Colon (tissue), 2 donors: ENCODE measurements around the gene PRKCE.

Experiments
- FAIRE-seq: peaks from 2 replicates; lab custom pipeline; 2012; peaks lifted over from hg19 to GRCh38; lab: Jason Lieb, UNC
- donor health status: control.
- donor health status: control.

PRKCE gene

DNA sequence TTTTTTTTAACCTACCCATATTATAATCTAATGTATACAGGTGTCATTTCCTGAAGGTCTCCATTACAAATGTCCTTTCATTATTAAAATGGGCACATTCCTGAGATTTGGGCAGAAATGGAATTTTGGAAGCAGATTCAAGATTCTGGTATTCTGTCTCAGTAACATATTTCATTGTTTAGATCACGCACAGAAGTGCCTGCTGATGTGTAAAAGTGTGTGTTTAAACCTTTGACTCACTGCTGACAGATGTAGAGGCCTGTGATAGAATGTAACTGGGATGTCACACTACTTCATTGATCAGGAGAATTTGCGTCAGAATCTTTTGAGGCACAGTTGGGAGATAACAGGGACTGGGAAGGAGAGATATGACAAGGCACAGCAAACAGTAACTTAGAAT lies 368.9 kb downstream of the PRKCE start:
- no peak for FAIRE-seq

DNA sequence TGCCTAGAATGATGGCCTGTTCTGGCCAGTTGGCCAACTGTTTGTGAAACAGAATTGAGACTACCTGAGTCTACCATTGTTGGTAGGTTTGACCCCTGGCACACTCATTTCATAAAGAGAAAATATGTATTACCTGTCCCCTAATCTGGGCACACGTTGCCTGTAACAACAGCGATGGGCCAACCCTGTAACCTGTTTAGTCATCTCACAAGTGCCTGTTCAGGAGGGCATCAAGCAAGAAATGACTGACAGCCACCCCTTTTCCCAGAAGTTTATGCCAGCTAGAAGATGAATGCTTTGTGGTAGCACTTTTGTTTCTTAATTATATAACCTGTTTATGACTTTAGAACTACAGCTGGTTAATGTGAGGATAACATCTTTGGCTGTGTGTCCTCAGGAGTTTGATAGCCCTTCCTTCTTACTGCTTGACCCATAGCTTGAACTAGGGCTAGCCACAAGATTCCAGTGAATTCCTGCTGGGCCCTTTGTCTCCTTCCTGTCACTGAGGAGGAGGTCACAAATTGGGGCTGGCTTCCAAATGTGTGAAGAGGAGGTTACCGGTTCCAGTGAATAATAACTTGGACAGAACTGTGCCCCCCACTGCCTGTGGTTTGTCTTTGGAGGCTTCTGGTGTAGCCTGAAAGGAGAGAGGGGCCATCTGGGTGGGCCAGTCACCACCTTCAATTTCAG lies 371.8 kb downstream of the PRKCE start:
- FAIRE-seq: no peak

DNA sequence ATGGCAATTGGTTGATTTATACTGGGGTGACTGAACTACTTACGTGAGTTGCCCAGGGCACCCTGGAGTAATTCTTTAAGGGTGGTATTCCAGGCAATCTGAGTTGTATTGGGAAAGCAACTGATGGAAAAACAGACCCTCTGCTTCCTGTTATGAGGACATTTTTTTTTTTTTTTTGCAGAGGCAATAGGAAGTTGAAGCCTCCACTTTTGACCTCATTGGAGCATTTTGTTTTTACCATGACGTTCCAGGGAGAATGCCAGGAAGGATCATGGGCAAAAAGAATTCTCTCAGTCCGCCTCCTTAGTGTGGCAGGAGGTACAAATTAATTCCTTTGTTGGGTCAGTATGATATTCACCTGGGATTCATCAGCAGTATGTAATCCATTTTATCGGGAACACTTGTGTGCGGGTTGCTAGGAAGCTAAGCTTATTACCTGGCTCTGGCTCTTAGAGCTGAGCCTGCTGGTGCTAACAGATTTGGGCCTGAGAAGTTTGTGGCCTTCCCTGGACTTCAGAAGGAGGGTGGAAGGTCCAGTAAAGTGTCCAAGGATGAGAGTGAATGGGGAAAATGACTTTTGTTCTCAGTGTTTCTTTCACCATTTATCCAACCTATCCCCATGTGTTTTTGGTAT lies 372.8 kb downstream of the PRKCE start:
- no peak for FAIRE-seq

DNA sequence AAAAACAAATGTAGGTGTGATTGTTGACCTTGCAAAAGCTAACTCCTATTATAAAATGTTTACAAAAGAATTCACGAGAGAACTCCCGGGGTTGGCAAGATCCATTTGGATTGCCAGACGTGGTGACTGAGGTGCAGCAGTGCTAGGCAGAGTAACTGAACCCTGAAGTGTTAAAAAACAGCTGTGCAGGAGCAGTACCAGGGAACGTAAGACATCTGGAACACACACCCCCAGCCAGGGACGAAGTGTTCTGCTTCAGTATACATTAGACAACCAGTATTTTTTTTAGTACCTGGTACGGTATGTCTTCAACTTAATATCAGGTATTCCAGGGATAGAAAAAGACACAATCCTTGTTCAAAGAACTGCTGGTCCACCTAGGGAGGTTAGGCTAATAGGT lies 373.6 kb downstream of the PRKCE start:
- FAIRE-seq: no peak

DNA sequence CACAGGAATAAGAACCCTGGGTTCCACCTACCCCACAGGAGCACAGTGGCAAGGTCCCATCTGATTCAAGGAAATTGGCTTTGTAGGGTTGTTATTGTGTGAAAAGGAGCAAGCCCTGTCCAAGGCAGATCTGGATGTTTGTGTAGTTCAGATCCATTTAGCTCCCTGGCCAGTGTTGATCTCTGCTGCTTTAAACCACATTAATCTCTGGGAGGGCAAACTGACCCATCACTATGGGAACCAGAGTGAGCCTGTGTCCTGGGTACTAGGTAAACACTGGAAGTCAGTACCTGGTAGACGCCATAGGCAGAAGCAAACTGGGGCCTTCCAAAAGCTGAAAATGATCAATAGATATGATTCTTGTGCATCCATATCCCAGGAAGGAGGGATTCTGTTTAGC lies 374.2 kb downstream of the PRKCE start:
- no peak for FAIRE-seq

DNA sequence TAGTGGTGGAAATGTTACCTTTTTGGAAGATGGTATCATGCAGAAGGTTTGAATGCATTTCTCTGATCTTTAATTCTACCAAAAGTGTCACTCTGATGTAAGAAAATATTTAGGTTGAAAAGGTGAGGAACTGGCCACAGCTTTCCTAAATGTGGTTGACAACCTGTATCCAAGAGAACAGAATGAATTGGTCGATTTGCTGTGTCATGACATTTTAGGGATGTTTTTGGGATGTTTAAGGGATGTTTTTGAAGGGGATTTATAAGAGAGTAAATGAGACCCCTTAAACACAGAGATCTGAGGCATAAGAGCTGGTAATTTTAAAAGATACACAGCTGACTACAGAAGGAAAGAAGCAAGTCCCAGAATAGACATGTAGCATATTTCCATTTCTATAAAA lies 375.0 kb downstream of the PRKCE start:
- no peak for FAIRE-seq

DNA sequence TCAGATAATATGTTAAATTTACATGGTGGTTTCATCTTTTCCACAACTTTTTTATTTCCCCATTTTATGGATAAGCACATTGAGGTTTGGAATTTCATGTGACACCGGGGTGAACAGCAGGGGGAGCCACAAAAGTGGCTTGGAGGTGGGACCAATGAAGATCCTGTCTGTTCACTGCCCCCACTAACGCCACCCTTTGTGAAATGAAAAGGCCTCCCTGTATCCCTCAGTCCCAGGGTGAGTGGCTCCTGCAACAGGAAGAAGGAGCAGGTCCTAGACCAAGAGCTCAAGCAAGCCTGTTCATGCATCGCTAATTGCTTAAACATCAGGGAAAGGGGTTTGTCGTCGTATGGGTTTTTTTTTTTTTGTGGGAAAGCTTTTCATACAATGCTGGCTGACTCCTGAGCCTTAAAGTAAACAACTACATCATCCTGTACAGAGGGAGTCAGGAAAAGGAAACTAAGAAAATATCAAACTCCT lies 377.9 kb downstream of the PRKCE start:
- no peak for FAIRE-seq

DNA sequence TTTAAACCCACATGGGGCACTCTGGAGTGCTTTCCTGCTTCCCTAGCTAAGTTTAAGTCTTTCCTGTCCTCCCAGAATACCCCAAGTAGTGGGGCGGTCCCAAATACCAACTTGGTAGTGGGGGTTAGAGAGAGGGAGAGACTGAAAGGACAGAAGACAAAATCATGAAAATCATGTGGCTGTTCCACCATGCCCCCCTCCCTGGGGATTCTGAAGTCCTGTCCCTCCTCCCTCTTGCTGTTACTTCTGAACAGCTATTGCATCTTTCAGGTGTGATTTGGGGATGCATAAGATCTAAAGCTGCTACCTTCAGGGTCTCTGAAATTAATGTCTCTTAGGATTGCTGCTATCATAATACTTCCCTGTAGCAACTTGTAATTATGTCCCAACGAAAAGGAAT lies 378.9 kb downstream of the PRKCE start:
- FAIRE-seq: no peak

DNA sequence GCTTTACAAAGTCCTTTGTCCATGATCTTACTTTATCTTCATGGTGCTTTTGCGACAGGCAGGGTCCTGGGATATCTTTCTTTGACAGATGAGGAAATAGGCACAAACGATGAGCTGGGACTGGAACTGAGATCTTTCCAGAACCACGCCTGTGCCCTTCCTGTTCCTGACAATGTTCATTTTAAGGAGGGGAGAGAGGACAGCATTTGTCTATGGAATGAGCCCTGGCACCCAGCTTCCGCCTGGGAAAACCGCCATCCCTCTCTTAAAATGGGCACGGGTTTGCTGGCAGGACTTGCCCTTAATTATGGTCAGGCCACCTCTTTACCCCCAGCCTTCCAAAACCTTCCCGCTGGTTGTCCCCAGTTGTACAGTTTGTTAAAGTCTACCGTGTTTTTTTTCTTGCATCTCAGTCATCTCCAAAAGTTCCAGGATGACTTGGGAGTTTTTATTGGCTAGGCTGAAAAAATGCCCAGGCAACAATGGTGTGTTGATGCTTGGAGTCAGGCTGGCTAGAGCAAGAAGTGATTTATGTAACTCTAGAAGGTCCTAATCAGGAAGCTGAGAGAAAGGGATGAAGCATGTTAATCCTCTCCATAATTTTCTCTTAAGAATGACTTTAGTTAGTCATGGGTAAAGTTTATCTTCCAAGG lies 380.8 kb downstream of the PRKCE start:
- FAIRE-seq: no peak

DNA sequence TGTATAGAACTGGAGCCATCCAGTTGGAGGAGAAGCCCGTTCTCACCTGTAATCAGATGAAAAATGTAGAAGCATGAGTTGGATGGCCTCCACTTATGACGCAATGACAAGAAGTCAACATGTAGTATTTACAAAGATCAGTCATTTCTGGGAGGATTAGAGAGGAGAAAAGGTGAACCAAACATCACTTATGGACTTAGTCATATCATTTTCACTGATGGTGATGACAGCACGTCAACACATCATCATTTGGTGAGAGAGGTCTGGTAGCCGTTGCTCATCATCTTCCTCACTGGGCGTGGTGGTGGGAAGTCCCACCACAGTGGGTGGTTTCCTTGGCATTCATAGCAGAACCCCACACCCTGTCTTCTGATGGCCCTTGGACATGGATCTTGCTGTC lies 381.5 kb downstream of the PRKCE start:
- no peak for FAIRE-seq

DNA sequence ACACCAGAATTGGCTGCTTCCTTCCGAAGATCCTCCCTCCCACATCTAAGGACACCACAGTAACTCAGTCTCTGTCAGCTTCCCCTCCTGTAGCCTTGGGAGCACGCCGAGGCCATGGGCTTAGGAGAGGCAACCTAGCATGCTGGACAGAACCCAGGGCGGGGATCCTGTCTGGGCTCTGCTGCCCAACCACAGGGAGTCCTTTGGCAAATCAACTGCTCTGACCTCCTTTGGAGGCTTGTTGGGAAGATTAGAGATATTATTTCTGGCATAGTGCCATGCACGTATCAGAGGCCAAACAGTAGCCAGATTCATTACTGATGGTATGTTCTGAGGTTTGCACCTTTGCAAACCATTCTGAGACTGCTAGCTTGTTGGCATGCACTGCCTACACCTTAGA lies 383.1 kb downstream of the PRKCE start:
- FAIRE-seq: no peak

DNA sequence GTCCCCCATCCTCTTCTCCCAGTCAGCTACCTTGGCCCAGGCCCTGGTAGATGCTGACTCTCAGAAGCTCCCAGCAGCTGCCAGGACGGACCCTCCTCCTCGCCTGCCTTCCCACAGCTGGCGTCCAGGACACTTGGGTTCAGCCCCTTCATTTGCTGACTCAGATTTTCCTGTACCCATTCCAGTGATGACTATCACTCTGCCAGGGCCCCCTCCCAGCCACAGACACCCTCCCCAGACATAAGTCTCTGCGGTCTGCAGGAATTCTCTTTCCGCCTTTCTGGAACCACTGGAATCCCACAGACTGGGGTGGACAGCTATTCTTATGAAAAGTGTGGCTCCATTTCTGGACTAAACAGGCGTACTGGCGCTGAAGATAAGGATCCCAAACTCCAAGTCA lies 385.5 kb downstream of the PRKCE start:
- FAIRE-seq: no peak

DNA sequence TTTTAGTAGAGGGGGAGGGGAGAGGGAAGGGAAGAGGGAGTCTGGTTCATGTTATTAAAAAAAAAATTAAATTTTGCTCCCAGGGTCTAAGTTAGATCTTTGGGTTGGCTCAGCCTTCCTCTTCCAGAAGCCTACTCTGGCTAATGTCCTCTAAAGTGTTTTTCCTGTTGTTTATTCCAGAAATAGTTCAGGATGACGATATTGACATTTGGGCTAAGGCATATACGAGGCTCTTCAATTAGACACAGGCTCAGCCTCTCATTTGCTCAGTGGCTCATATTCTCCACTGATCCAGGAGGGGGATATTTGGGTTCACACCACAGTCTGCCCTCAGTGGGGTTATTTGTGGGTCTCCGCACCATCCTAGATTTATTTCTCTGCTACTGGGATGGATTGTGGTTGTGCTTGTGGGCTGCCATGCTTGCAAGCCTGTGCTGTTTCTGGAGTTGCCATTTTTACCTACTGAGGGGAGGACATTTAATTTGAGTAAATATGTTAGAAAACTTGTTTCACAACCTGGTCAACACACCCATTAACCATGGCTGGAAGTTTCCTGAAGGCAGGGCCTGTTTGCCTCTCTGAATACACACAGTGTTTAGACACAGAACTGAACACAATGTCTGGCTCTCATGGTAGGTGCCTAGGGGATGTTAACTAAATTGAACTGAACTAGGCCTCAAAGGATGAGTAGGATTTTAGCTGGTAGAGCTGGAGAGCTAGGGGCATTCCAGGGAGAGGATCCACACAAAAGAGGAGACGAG lies 388.2 kb downstream of the PRKCE start:
- FAIRE-seq: no peak

DNA sequence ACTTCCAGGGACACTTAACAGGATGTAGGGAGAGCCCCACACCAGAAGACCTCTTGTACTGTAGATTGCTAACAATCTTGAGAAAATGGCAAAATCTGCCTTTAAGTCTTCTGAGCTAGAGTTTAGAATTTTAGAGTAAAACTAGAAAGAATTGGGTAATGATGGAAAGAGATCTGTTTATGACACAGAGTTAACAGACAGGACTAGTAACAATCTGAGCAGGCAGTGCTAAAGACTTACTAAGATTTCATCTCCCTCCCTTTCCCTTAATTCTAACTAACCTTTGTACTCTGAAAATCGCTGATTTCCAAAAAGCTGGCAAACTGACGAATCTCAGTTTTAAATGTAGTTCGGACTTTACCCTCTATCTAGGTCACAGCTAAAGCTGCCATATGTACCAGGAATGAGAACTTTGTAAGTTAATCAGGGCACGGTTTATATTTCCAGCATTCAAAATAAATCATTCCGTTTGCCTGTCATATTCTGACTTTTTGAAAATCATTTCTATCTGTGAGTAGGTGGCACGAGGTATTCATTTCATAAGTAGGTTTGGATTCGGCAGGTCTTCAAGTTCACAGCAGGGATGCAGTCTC lies 389.2 kb downstream of the PRKCE start:
- no peak for FAIRE-seq

DNA sequence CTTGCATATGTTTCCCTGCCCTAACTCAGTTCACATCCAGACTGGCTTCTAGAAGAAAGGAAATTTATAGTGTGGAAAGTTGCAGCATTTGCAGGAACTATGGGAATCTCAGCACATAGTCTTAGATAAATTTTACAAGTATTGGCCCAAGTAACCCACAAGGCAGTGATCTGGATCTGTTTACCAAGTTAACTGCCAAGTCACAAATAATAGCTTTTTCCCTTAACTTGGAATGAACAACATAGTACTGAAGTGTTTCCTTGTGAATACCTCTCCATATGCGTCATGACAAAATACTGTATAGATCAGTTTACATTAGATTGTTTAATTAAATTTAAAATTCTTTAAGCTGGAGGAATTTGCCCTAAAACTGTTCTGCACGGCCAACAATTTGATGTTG lies 390.0 kb downstream of the PRKCE start:
- FAIRE-seq: no peak

DNA sequence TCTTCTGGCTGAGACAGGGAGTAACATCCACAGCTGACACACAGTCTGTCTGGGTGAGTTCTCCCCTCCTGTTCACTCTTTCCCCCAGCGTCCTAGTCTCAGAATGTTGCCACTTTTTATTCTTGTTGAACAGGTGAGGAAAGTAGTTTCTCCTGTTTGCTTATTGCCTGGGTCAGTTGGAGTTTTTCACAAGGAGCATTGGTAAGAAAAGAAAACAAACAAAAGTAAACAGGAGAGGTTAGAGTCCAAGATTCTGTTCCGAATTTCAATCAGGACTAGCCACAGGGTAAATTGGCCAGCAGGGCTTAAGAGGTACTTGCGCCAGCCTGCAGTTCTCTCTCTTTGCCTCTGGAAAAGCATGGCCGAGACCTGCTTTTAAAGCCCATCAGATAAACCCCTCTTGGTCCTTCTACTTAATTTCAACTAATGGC lies 390.7 kb downstream of the PRKCE start:
- no peak for FAIRE-seq

DNA sequence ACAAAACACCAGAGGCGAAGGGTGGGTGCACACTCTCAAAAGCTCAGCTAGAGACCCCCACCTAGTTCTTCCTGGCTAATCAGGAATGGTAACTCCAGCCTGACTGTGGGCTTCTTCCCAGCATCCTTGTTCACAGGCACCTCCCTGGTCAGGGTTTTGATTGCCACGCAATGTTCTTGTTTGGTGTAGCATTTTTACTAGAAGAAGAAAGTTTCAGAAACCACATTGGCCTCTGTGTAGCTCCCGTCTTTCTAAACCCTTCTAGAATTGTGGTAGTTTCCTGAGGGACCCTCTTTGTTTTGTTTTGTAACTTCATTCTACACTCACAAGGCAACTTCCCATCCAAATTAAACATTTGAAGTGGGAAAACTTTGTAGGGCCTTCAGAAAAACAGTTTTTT lies 391.2 kb downstream of the PRKCE start:
- no peak for FAIRE-seq

DNA sequence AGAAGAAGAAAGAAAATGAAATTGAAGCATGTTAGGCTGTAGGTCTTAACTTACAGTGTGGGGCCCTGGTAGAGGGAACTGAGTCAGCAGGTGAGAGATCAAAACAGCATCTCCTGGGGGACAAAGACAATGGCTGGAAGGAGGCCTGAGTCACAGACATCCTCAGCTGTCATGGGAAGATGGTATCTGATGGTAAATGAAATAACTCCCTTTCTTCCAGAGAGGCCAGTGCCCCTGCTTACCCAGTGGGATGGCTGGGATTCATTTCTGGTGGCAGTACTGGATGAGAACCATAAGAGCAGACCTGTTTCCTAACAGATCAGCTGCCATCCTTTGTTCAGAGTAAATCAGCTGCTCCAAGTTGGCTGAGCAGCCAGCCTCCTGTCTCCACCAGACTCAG lies 394.4 kb downstream of the PRKCE start:
- FAIRE-seq: no peak

DNA sequence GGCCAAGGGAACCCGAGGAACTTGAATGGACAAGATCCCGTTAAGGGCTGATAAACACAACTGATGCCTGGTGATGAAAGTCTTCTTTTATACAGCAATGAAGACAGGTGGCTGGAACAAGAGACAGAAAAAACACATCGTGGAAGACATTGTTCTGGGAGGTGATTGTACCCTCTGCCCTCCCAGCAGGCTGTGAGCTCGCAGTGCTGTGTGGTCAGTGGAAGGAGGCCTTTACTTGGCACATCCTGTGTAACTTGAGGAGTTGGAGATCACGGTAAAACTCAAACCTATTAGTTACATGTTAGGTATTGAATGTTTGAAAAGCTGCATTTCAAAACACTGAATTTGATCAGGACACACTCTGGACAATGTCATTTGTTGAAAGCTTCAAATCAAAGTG lies 395.8 kb downstream of the PRKCE start:
- FAIRE-seq: no peak

DNA sequence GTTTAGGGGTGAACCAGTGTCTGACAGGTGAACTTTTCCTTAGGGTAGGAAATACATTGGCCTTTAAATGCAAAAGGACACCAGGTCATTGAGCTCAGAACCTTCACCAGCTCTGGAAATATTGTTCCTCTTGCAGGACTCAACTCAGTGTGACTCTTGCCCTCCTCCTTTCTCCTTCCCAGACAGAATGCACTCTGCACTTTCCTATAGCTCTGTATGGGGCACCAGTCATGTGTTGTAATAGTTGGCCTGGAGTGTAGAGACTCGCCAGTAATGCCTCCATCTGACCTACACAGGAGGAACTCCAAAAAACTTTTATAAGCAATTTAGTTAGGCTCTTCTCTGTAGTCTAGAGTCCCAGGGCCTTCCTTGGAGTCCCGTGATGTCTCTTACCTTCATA lies 397.2 kb downstream of the PRKCE start:
- no peak for FAIRE-seq

DNA sequence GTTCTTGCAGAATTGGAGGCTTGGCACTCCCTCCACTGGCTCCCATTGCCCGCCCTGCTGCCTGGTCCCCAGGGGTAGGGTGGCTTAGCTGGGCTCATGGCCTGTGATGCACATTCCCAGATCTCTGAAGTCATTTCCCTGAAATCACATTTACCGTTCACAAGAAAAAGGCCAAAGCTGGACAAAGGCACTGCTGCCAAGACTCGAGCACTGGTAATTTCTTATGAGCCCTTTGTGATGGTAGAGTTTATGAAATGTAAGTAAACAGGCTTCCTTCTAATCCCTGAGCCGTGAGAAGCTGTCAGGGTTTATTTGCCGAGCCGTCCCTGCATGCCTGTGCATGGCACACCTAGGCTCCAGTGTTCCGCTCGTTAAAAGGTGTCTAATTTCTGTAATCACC lies 398.6 kb downstream of the PRKCE start:
- FAIRE-seq: no peak

DNA sequence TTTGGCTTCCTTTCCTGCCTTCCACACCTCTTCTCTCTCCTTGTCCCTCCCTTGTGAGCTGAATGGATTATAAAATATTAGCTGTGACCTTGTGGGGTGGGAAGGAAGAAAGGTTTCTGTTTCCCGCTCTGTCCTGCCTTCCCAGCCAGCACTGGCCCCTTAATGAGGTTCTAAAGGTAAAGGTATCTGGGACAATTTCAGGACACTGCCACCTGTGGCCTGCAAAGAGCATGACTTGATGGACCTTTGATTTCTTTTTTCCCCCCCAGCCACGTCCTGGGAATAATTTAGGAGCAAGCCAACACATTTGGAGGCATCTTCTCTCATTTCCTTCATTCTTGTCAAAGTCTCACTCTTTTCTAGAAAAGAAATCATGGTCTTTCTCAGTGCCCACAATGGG lies 399.0 kb downstream of the PRKCE start:
- FAIRE-seq: no peak

DNA sequence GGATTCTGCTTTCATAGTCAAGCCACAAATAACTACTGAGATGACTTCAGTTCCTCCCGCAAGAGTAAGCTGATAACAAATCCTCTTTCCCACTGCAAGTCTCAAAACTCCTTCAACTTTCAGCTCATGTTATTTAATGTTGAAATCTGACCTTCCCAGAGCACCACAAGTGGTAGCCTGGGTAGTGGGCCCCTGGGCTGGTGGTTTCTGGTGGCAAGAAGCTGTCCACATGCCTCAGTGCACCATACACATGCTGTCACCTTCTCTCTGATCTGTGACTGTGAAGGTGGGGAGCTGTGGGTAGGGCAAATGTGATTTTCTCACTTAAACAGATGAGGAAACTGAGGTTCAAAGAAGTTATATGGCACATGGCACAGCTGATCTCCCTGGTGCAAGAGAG lies 399.6 kb downstream of the PRKCE start:
- no peak for FAIRE-seq
